ENCODE results near the gene ACRBP.

- TF ChIP-seq CTCF (IDR thresholded peaks at IDR 0.05) (no peak), POLR2A (IDR thresholded peaks at IDR 0.05) (no peak)
Observed at GRCh38 chr12:6592087-6592486, 55.1 kb downstream of the ACRBP start.

Measured in tibial nerve (tissue), 3 donors.